IMR-90 (cell line): ENCODE results near the gene PTPN3. TPM values are rescaled to one million over a fixed set of nuclear protein-coding genes. Genes with fewer than 3 reads are reported as not detected.

Source experiments
- ATAC-seq: fragments of 200-7000 bp; cut with Tn5 transposase; 2 replicates; pipeline ENCODE4 v1.9.1; 2020; ENCODE audit warnings: low read depth, mild to moderate bottlenecking, moderate library complexity
- BruUV-seq: library from RNA; stranded (reverse); fragments of 400-500 nt; replicated peaks from 2 replicates; lab custom pipeline; 2021; lab: Mats Ljungman, UMichigan
- CTCF ChIA-PET: fragments of 300-600 bp; formaldehyde crosslinking; extraction: SDS; loops from one replicate; lab custom pipeline; 2021; ENCODE audit warnings: antibody characterized with exemption; lab: Yijun Ruan, JAX
- POLR2A ChIA-PET: fragments of 300-600 bp; sonication (Branson Sonifier 250); formaldehyde crosslinking; loops from one replicate; lab custom pipeline; 2022; ENCODE audit warnings: antibody characterized with exemption; ENCODE audit not compliant: unreplicated experiment; lab: Charles Lee
- DNase-seq: peaks from one replicate; pipeline ENCODE4 v3.0.0; 2013
- H2AFZ ChIP-seq: replicated peaks from 2 replicates; pipeline ENCODE3; 2013; ENCODE audit warnings: low read length, mild to moderate bottlenecking; ENCODE audit not compliant: poor library complexity
- H2AK5ac ChIP-seq: 2 replicates; pipeline ENCODE4 v1.6.1; 2013; ENCODE audit warnings: low read depth, low read length, inconsistent platforms
- H2AK9ac ChIP-seq: replicated peaks from 2 replicates; pipeline ENCODE3; 2013; ENCODE audit warnings: mild to moderate bottlenecking, low read depth, low read length, moderate library complexity; ENCODE audit not compliant: poor library complexity
- H2BK120ac ChIP-seq: 2 replicates; pipeline ENCODE4 v1.6.1; 2013; ENCODE audit warnings: low read depth, low read length, inconsistent platforms
- H2BK15ac ChIP-seq: 3 replicates; pipeline ENCODE4 v1.6.1; 2013; ENCODE audit warnings: low read depth, low read length, inconsistent platforms
- H2BK20ac ChIP-seq: 2 replicates; pipeline ENCODE4 v1.6.1; 2013; ENCODE audit warnings: low read depth, mild to moderate bottlenecking, inconsistent platforms, low read length, moderate library complexity
- H2BK5ac ChIP-seq: 2 replicates; pipeline ENCODE4 v1.6.1; 2013; ENCODE audit warnings: mild to moderate bottlenecking, low read depth, low read length, inconsistent platforms; ENCODE audit not compliant: poor library complexity, severe bottlenecking
- H3K14ac ChIP-seq: replicated peaks from 2 replicates; pipeline ENCODE4 v1.6.1; 2013; ENCODE audit warnings: low read depth, low read length, inconsistent platforms
- H3K18ac ChIP-seq: 2 replicates; pipeline ENCODE4 v1.6.1; 2013; ENCODE audit warnings: low read depth, low read length, control low read depth
- H3K23ac ChIP-seq: 2 replicates; pipeline ENCODE4 v1.6.1; 2013; ENCODE audit warnings: low read depth, low read length, inconsistent platforms
- H3K27ac ChIP-seq: 2 replicates; pipeline ENCODE4 v1.5.1; 2013; ENCODE audit warnings: mild to moderate bottlenecking, control low read depth, low read length; ENCODE audit not compliant: insufficient read depth
- H3K27me3 ChIP-seq: 2 replicates; pipeline ENCODE4 v1.6.1; 2013; ENCODE audit warnings: low read length; ENCODE audit not compliant: control insufficient read depth, insufficient read depth
- H3K36me3 ChIP-seq: 2 replicates; pipeline ENCODE4 v1.6.1; 2013; ENCODE audit warnings: low read length, mixed read lengths; ENCODE audit not compliant: control insufficient read depth, insufficient read depth
- H3K4ac ChIP-seq: 2 replicates; pipeline ENCODE4 v1.6.1; 2013; ENCODE audit warnings: low read depth, low read length, inconsistent platforms
- H3K4me1 ChIP-seq: 2 replicates; pipeline ENCODE4 v1.6.1; 2013; ENCODE audit warnings: low read length, mixed read lengths; ENCODE audit not compliant: control insufficient read depth, insufficient read depth
- H3K4me2 ChIP-seq: 2 replicates; pipeline ENCODE4 v1.6.1; 2013; ENCODE audit warnings: low read depth, mild to moderate bottlenecking, control low read depth, low read length, moderate library complexity
- H3K4me3 ChIP-seq: 2 replicates; pipeline ENCODE4 v1.5.1; 2013; ENCODE audit warnings: low read depth, mild to moderate bottlenecking, control low read depth, low read length, moderate library complexity; ENCODE audit not compliant: insufficient read depth
- H3K56ac ChIP-seq: 2 replicates; pipeline ENCODE4 v1.6.1; 2013; ENCODE audit warnings: low read length, inconsistent platforms; ENCODE audit not compliant: insufficient read depth; ENCODE audit errors: extremely low read depth
- H3K79me1 ChIP-seq, 2 experiments: 2 replicates each; pipeline ENCODE4 v1.6.1; 2013; ENCODE audit warnings: low read length in 2 of 2, inconsistent platforms in 1 of 2, low read depth in 1 of 2
- H3K9ac ChIP-seq: 2 replicates; pipeline ENCODE4 v1.6.1; 2013; ENCODE audit warnings: low read depth, low read length, control low read depth
- H3K9me1 ChIP-seq: 2 replicates; pipeline ENCODE4 v1.6.1; 2013; ENCODE audit warnings: low read length, inconsistent platforms; ENCODE audit not compliant: insufficient read depth
- H3K9me3 ChIP-seq: 2 replicates; pipeline ENCODE4 v1.6.1; 2013; ENCODE audit warnings: low read length; ENCODE audit not compliant: control insufficient read depth, insufficient read depth
- H4K20me1 ChIP-seq: 2 replicates; pipeline ENCODE4 v1.6.1; 2013; ENCODE audit warnings: low read length, inconsistent platforms; ENCODE audit not compliant: insufficient read depth
- H4K5ac ChIP-seq: 2 replicates; pipeline ENCODE4 v1.6.1; 2013; ENCODE audit warnings: mild to moderate bottlenecking, low read depth, low read length, control low read depth
- H4K8ac ChIP-seq, 2 experiments: 2 replicates each; pipeline ENCODE4 v1.6.1; 2013; ENCODE audit warnings: low read depth in 2 of 2, low read length in 2 of 2, control low read depth in 1 of 2, inconsistent platforms in 1 of 2
- H4K91ac ChIP-seq: 2 replicates; pipeline ENCODE4 v1.6.1; 2013; ENCODE audit warnings: low read depth, low read length, inconsistent platforms; ENCODE audit not compliant: insufficient read depth
- CTCF ChIP-seq: conservative IDR thresholded peaks from 2 replicates; pipeline ENCODE4 v1.5.1; 2012; ENCODE audit warnings: mild to moderate bottlenecking, low read depth, low read length, improper control_type of control experiment
- FOS ChIP-seq: fragments of 150-350 bp; IDR thresholded peaks from 2 replicates; pipeline ENCODE4 v1.6.1; 2016; ENCODE audit warnings: low read depth, low read length
- MXI1 ChIP-seq: IDR thresholded peaks from 2 replicates; pipeline ENCODE4 v1.6.1; 2012; ENCODE audit warnings: low read depth, mild to moderate bottlenecking, low read length, moderate library complexity, borderline replicate concordance
- POLR2A ChIP-seq: IDR thresholded peaks from 2 replicates; pipeline ENCODE4 v1.6.1; 2012; ENCODE audit warnings: mild to moderate bottlenecking, low read depth, low read length
- RFX5 ChIP-seq: IDR thresholded peaks from 2 replicates; pipeline ENCODE4 v1.8.0; 2012; ENCODE audit warnings: low read depth, mild to moderate bottlenecking, low read length, moderate library complexity
- SMC3 ChIP-seq: fragments of 150-350 bp; IDR thresholded peaks from 2 replicates; pipeline ENCODE4 v1.6.1; 2016; ENCODE audit warnings: low read depth, mild to moderate bottlenecking, antibody characterized with exemption, low read length, moderate library complexity
- WGBS, 2 experiments: methylation state at CpG; one replicate each; pipeline versions ENCODE4 v1.1.5 to v1.1.7; 2013; ENCODE audit warnings: missing lambda C conversion rate in 2 of 2; ENCODE audit not compliant: insufficient read length in 1 of 2; ENCODE audit errors: extremely low coverage in 2 of 2; 5-methylcytosine and 5-hydroxymethylcytosine counted together
- dilution Hi-C: fragments of 300-500 bp; cut with HindIII; formaldehyde crosslinking; loops from one replicate; pipeline ENCODE4 v1.14.3; 2018; ENCODE audit warnings: low sequenced_read_pairs; ENCODE audit not compliant: unreplicated experiment
- in situ Hi-C: fragments of 300-500 bp; cut with MboI; formaldehyde crosslinking; loops from 3 replicates; pipeline ENCODE4 v1.14.3; 2019; ENCODE audit warnings: low sequenced_read_pairs, inconsistent platforms, mixed read lengths
- intact Hi-C: fragments of 100-400 bp; cut with micrococcal nuclease; formaldehyde crosslinking; loops from 2 replicates; pipeline ENCODE4 v1.10.0; 2022
- polyA plus RNA-seq, 3 experiments: library from polyadenylated mRNA; depleted of rRNA; stranded (reverse); fragments of >200 nt; gene quantifications; 2 replicates each; pipeline ENCODE4 v1.2.3, GENCODE V29; 2012; ENCODE audit warnings: low replicate concordance in 1 of 3
- total RNA-seq: library from RNA; depleted of rRNA; stranded (reverse); fragments of >200 nt; gene quantifications from 2 replicates; pipeline ENCODE4 v1.2.3, GENCODE V29; 2012
- TF ChIP-seq, protein P1 (sequence below): fragments of 150-350 bp; IDR thresholded peaks from 2 replicates; pipeline ENCODE4 v1.6.1; 2016; ENCODE audit warnings: low read depth, mild to moderate bottlenecking, low read length, moderate library complexity, borderline replicate concordance

PTPN3 gene
- total and polyA plus RNA-seq, 2 of the 4 experiments (the other 2 are of a cell fraction): 0.72 to 0.89 TPM

GRCh38 chr9:109381011-109381729 lies 116.9 kb downstream of the PTPN3 start:
- Histone ChIP-seq H2BK120ac (no peak overlapping the region), H2BK5ac (no peak overlapping the region), H3K4me1 (no peaks in the 10 kb centered on the region), H2AFZ (no peak overlapping the region), H3K9me3 (no peaks in the 10 kb centered on the region), H4K20me1 (no peaks in the 10 kb centered on the region), H4K91ac (no peak overlapping the region), H2BK15ac (no peak overlapping the region), H2AK9ac (no peak overlapping the region), H3K18ac (no peak overlapping the region), H3K56ac (no peak overlapping the region), H3K27ac (no peak overlapping the region), H3K36me3 (no peaks in the 10 kb centered on the region; the same call in none of the 2 replicates), H3K27me3 (no peaks in the 10 kb centered on the region; the same call in none of the 2 replicates), H3K4me2 (no peak overlapping the region), H2BK20ac (no peak overlapping the region), H3K9ac (no peak overlapping the region), H3K14ac (no peak overlapping the region), H3K9me1 (no peaks in the 10 kb centered on the region), H2AK5ac (no peak overlapping the region), H3K4ac (no peak overlapping the region), H3K4me3 (no peak overlapping the region), H3K79me1 (no peaks in the 10 kb centered on the region), H4K5ac (no peak overlapping the region), H4K8ac (no peak overlapping the region), H3K23ac (no peak overlapping the region)
- intact Hi-C loops (no loop called here), in situ Hi-C loops (no loop called here), dilution Hi-C loops (no loop called here)
- POLR2A ChIA-PET: no interaction called here
- no TSS peak for BruUV-seq
- WGBS, 2 experiments: 75% methylated on average over 8 of the region's 13 CpGs; no CpG with 5 or more reads in 1 of the 2 experiments
- TF ChIP-seq FOS (no peak), CTCF (no peak), RFX5 (no peak), SMC3 (no peak), MXI1 (no peak), POLR2A (no peak)
- TF ChIP-seq, protein P1, sequence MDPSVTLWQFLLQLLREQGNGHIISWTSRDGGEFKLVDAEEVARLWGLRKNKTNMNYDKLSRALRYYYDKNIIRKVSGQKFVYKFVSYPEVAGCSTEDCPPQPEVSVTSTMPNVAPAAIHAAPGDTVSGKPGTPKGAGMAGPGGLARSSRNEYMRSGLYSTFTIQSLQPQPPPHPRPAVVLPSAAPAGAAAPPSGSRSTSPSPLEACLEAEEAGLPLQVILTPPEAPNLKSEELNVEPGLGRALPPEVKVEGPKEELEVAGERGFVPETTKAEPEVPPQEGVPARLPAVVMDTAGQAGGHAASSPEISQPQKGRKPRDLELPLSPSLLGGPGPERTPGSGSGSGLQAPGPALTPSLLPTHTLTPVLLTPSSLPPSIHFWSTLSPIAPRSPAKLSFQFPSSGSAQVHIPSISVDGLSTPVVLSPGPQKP: no peak
- ATAC-seq: no peak
- peak; percentile 37 for DNase-seq
- CTCF ChIA-PET: no interaction called here
